HCT116 (cell line): ENCODE measurements around the gene ADGRL3.

Experiments used
- CEBPB ChIP-seq: IDR thresholded peaks from 2 replicates; pipeline ENCODE4 v1.6.1; 2012; ENCODE audit warnings: low read depth
- ELF1 ChIP-seq: IDR thresholded peaks from 2 replicates; pipeline ENCODE4 v1.6.1; 2012; ENCODE audit warnings: low read depth, borderline replicate concordance
- EZH2phosphoT487 ChIP-seq: fragments of 200-600 bp; IDR thresholded peaks from 2 replicates; pipeline ENCODE4 v1.6.1; 2018; ENCODE audit warnings: antibody characterized with exemption, borderline replicate concordance
- POLR2A ChIP-seq: IDR thresholded peaks from 2 replicates; pipeline ENCODE4 v1.7.0; 2011; ENCODE audit warnings: borderline replicate concordance; ENCODE audit not compliant: insufficient read depth, insufficient read length; ENCODE audit errors: extremely low read depth
- POLR2AphosphoS5 ChIP-seq: IDR thresholded peaks from 2 replicates; pipeline ENCODE4 v1.6.1; 2011; ENCODE audit warnings: mild to moderate bottlenecking, low read depth, low read length, moderate library complexity
- SIN3A ChIP-seq: IDR thresholded peaks from 2 replicates; pipeline ENCODE4 v1.6.1; 2012; ENCODE audit warnings: low read depth
- TF ChIP-seq, protein P1 (sequence below): IDR thresholded peaks from 2 replicates; pipeline ENCODE4 v1.6.1; 2012; ENCODE audit warnings: low read depth
- TF ChIP-seq, protein P2 (sequence below), 3 experiments: fragments of 200-600 bp in 1 of 3; sonication (generic) in 1 of 3; IDR thresholded peaks in 2 of 3; conservative IDR thresholded peaks in 1 of 3; 2 replicates each; pipeline ENCODE4 v1.5.1; 2012 to 2017; ENCODE audit warnings: low read depth in 2 of 3, low read length in 2 of 3, antibody characterized with exemption in 1 of 3, borderline replicate concordance in 1 of 3, control low read depth in 1 of 3, mild to moderate bottlenecking in 1 of 3, mixed read lengths in 1 of 3, mixed run types in 1 of 3, moderate library complexity in 1 of 3; ENCODE audit not compliant: insufficient read depth in 1 of 3
- TF ChIP-seq, protein P3 (sequence below): IDR thresholded peaks from 2 replicates; pipeline ENCODE4 v1.6.1; 2012

DNA sequence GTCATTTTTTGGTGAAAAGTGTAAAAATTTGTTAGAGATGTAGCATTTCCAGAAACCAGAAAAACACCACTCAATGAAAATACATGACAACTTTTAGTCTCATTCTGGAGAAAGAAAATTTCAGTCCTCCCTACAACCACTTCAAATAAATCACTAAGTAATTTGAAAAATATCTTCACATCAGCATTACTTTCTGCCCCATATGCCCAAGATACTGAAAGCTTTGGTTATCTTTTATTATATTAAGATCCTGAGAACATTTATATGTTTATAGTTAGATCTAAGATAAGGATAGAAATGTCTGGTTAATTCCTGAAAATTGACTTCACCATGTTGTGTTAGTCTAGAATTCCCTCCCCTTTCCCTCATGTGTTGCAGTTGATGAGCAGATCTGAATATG, 119.0 kb downstream of the ADGRL3 start:
- TF ChIP-seq, protein P1, sequence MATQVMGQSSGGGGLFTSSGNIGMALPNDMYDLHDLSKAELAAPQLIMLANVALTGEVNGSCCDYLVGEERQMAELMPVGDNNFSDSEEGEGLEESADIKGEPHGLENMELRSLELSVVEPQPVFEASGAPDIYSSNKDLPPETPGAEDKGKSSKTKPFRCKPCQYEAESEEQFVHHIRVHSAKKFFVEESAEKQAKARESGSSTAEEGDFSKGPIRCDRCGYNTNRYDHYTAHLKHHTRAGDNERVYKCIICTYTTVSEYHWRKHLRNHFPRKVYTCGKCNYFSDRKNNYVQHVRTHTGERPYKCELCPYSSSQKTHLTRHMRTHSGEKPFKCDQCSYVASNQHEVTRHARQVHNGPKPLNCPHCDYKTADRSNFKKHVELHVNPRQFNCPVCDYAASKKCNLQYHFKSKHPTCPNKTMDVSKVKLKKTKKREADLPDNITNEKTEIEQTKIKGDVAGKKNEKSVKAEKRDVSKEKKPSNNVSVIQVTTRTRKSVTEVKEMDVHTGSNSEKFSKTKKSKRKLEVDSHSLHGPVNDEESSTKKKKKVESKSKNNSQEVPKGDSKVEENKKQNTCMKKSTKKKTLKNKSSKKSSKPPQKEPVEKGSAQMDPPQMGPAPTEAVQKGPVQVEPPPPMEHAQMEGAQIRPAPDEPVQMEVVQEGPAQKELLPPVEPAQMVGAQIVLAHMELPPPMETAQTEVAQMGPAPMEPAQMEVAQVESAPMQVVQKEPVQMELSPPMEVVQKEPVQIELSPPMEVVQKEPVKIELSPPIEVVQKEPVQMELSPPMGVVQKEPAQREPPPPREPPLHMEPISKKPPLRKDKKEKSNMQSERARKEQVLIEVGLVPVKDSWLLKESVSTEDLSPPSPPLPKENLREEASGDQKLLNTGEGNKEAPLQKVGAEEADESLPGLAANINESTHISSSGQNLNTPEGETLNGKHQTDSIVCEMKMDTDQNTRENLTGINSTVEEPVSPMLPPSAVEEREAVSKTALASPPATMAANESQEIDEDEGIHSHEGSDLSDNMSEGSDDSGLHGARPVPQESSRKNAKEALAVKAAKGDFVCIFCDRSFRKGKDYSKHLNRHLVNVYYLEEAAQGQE: no peak
- TF ChIP-seq POLR2AphosphoS5 (no peak), SIN3A (no peak), EZH2phosphoT487 (no peak), CEBPB (no peak), POLR2A (no peak), ELF1 (no peak)
- TF ChIP-seq, protein P2, sequence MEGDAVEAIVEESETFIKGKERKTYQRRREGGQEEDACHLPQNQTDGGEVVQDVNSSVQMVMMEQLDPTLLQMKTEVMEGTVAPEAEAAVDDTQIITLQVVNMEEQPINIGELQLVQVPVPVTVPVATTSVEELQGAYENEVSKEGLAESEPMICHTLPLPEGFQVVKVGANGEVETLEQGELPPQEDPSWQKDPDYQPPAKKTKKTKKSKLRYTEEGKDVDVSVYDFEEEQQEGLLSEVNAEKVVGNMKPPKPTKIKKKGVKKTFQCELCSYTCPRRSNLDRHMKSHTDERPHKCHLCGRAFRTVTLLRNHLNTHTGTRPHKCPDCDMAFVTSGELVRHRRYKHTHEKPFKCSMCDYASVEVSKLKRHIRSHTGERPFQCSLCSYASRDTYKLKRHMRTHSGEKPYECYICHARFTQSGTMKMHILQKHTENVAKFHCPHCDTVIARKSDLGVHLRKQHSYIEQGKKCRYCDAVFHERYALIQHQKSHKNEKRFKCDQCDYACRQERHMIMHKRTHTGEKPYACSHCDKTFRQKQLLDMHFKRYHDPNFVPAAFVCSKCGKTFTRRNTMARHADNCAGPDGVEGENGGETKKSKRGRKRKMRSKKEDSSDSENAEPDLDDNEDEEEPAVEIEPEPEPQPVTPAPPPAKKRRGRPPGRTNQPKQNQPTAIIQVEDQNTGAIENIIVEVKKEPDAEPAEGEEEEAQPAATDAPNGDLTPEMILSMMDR (IDR thresholded peaks at IDR 0.05 in 2 of 3, conservative IDR thresholded peaks at IDR 0.05 in 1 of 3; ENCODE audit: borderline replicate concordance in 1 of 3, insufficient read depth in 1 of 3, low read depth in 2 of 3, low read length in 2 of 3): no peak
- TF ChIP-seq, protein P3, sequence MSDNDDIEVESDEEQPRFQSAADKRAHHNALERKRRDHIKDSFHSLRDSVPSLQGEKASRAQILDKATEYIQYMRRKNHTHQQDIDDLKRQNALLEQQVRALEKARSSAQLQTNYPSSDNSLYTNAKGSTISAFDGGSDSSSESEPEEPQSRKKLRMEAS: no peak
